Mesenchymal stem cell (in vitro differentiated cells and primary cell): ENCODE measurements around the gene CAMK1D.

Experiments
- DNase-seq: peaks from one replicate; pipeline ENCODE4 v3.0.0-alpha.2; 2013
- H2AFZ ChIP-seq: one replicate; pipeline ENCODE4 v1.6.1; 2013; ENCODE audit warnings: low read depth, mild to moderate bottlenecking, control low read depth, inconsistent platforms, low read length, moderate library complexity
- H2AK5ac ChIP-seq: 2 replicates; pipeline ENCODE4 v1.6.1; 2013; ENCODE audit warnings: low read length, moderate library complexity, mild to moderate bottlenecking, inconsistent platforms; ENCODE audit not compliant: severe bottlenecking
- H2BK120ac ChIP-seq: one replicate; pipeline ENCODE4 v1.6.1; 2013; ENCODE audit warnings: low read depth, mild to moderate bottlenecking, inconsistent platforms, low read length, moderate library complexity
- H2BK12ac ChIP-seq, 2 experiments: one replicate each; pipeline ENCODE4 v1.6.1; 2013; ENCODE audit warnings: inconsistent platforms in 2 of 2, low read length in 2 of 2, mild to moderate bottlenecking in 2 of 2, moderate library complexity in 2 of 2, control low read depth in 1 of 2
- H2BK15ac ChIP-seq: one replicate; pipeline ENCODE4 v1.6.1; 2013; ENCODE audit warnings: mild to moderate bottlenecking, low read depth, inconsistent platforms; ENCODE audit not compliant: poor library complexity, severe bottlenecking
- H2BK5ac ChIP-seq: 2 replicates; pipeline ENCODE4 v1.6.1; 2013; ENCODE audit warnings: low read depth, mild to moderate bottlenecking, low read length, control low read depth, inconsistent platforms; ENCODE audit not compliant: poor library complexity, severe bottlenecking
- H3K14ac ChIP-seq, 2 experiments: one replicate each; pipeline ENCODE4 v1.6.1; 2013; ENCODE audit warnings: inconsistent platforms in 2 of 2, low read length in 2 of 2, control low read depth in 1 of 2, mild to moderate bottlenecking in 1 of 2, moderate library complexity in 1 of 2
- H3K18ac ChIP-seq, 2 experiments: one replicate each; pipeline ENCODE4 v1.6.1; 2013; ENCODE audit warnings: inconsistent platforms in 2 of 2, low read length in 2 of 2, control low read depth in 1 of 2, low read depth in 1 of 2, mild to moderate bottlenecking in 1 of 2
- H3K23ac ChIP-seq, 2 experiments: one replicate each; pipeline ENCODE4 v1.6.1; 2013; ENCODE audit warnings: inconsistent platforms in 2 of 2, low read length in 2 of 2, mild to moderate bottlenecking in 2 of 2, moderate library complexity in 2 of 2, control low read depth in 1 of 2
- H3K27ac ChIP-seq: 2 replicates; pipeline ENCODE4 v1.5.1; 2013; ENCODE audit warnings: mild to moderate bottlenecking, moderate library complexity, low read length, control low read depth, inconsistent platforms; ENCODE audit not compliant: poor library complexity, severe bottlenecking
- H3K27me3 ChIP-seq, 2 experiments: 2 replicates each; pipeline versions ENCODE4 v1.6.1 to v1.7.0; 2013; ENCODE audit warnings: low read length in 2 of 2, mild to moderate bottlenecking in 2 of 2, moderate library complexity in 2 of 2, control low read depth in 1 of 2, inconsistent platforms in 1 of 2; ENCODE audit not compliant: control insufficient read depth in 1 of 2, insufficient read depth in 1 of 2
- H3K36me3 ChIP-seq, 2 experiments: 2 replicates each; pipeline versions ENCODE4 v1.6.1 to v1.7.0; 2013; ENCODE audit warnings: low read length in 2 of 2, control low read depth in 1 of 2, inconsistent platforms in 1 of 2, low read depth in 1 of 2, mild to moderate bottlenecking in 1 of 2; ENCODE audit not compliant: insufficient read depth in 2 of 2, control insufficient read depth in 1 of 2
- H3K4ac ChIP-seq, 2 experiments: one replicate each; pipeline ENCODE4 v1.6.1; 2013; ENCODE audit warnings: inconsistent platforms in 2 of 2, low read length in 2 of 2, mild to moderate bottlenecking in 2 of 2, moderate library complexity in 2 of 2, control low read depth in 1 of 2, low read depth in 1 of 2
- H3K4me1 ChIP-seq: 2 replicates; pipeline ENCODE4 v1.6.1; 2013; ENCODE audit warnings: low read depth, low read length, control low read depth; ENCODE audit not compliant: control insufficient read depth, insufficient read depth
- H3K4me2 ChIP-seq: 2 replicates; pipeline ENCODE4 v1.6.1; 2013; ENCODE audit warnings: low read length, mild to moderate bottlenecking, inconsistent platforms; ENCODE audit not compliant: poor library complexity, severe bottlenecking
- H3K4me3 ChIP-seq, 2 experiments: 2 replicates each; pipeline versions ENCODE4 v1.5.1 to v1.7.0; 2013; ENCODE audit warnings: low read length in 2 of 2, mild to moderate bottlenecking in 2 of 2, control low read depth in 1 of 2, low read depth in 1 of 2; ENCODE audit not compliant: insufficient read depth in 1 of 2
- H3K79me1 ChIP-seq: replicated peaks from 2 replicates; pipeline ENCODE4 v1.6.1; 2013; ENCODE audit warnings: mild to moderate bottlenecking, control low read depth, low read length, inconsistent platforms; ENCODE audit not compliant: poor library complexity, severe bottlenecking
- H3K9ac ChIP-seq: 2 replicates; pipeline ENCODE4 v1.7.0; 2013; ENCODE audit warnings: mild to moderate bottlenecking, low read length, moderate library complexity
- H3K9me3 ChIP-seq: 2 replicates; pipeline ENCODE4 v1.7.0; 2013; ENCODE audit warnings: mild to moderate bottlenecking, low read length; ENCODE audit not compliant: control insufficient read depth
- H4K8ac ChIP-seq: one replicate; pipeline ENCODE4 v1.6.1; 2013; ENCODE audit warnings: inconsistent platforms, mild to moderate bottlenecking, low read length, moderate library complexity
- H4K91ac ChIP-seq: one replicate; pipeline ENCODE4 v1.6.1; 2013; ENCODE audit warnings: mild to moderate bottlenecking, low read length, inconsistent platforms
- WGBS: methylation state at CpG from one replicate; pipeline ENCODE4 v1.1.7; 2013; ENCODE audit warnings: mixed read lengths; 5-methylcytosine and 5-hydroxymethylcytosine counted together

The CAMK1D gene

DNA sequence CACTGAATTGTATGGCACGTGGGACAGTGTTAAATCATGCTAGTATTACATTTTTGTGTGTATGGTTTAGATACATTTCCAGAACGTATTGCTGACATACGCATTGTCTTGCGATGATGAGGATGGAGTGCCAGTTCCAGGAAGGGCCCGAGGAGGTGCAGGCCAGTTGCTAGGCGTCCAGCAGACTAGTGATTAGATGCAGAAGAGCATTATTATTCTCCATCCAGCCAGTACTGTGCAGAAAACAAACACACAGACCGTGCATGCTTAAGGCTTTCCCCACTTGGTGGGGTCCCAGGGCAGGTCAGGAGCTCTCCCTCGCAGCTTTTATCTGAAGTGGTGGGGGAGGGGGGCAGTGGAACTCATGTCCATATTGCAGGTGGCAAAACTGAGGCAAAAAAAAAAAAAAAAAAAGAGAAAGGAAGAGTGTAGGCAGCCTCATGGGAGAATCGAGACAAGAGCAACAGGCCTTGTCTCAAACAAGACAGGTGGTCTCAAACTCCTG is 189.2 kb downstream of the CAMK1D start:
- peaks cover 1% of the 10 kb centered on the region for H3K9me3 ChIP-seq
- H2AFZ ChIP-seq: no peak overlapping the region
- no peak overlapping the region for H3K14ac ChIP-seq
- no peak overlapping the region for H2BK120ac ChIP-seq
- no peak overlapping the region for H3K18ac ChIP-seq
- no peak overlapping the region for H4K8ac ChIP-seq
- H3K23ac ChIP-seq: no peak overlapping the region
- no peak overlapping the region for H3K4me2 ChIP-seq
- H3K27ac ChIP-seq: no peak overlapping the region
- H3K36me3 ChIP-seq: no peaks in the 10 kb centered on the region
- no peak overlapping the region for H2BK15ac ChIP-seq
- DNase-seq: no peak
- H3K9ac ChIP-seq: no peak overlapping the region
- no peak overlapping the region for H3K4me3 ChIP-seq
- 77% methylated on average over 9 of the region's 9 CpGs for WGBS
- H3K79me1 ChIP-seq: peaks cover 41% of the 10 kb centered on the region
- H3K4ac ChIP-seq: no peak overlapping the region
- no peak overlapping the region for H2BK12ac ChIP-seq
- H3K4me1 ChIP-seq: peaks cover 8% of the 10 kb centered on the region
- H4K91ac ChIP-seq: no peak overlapping the region
- H2BK5ac ChIP-seq: no peak overlapping the region
- H2AK5ac ChIP-seq: no peak overlapping the region
- H3K27me3 ChIP-seq: no peaks in the 10 kb centered on the region

DNA sequence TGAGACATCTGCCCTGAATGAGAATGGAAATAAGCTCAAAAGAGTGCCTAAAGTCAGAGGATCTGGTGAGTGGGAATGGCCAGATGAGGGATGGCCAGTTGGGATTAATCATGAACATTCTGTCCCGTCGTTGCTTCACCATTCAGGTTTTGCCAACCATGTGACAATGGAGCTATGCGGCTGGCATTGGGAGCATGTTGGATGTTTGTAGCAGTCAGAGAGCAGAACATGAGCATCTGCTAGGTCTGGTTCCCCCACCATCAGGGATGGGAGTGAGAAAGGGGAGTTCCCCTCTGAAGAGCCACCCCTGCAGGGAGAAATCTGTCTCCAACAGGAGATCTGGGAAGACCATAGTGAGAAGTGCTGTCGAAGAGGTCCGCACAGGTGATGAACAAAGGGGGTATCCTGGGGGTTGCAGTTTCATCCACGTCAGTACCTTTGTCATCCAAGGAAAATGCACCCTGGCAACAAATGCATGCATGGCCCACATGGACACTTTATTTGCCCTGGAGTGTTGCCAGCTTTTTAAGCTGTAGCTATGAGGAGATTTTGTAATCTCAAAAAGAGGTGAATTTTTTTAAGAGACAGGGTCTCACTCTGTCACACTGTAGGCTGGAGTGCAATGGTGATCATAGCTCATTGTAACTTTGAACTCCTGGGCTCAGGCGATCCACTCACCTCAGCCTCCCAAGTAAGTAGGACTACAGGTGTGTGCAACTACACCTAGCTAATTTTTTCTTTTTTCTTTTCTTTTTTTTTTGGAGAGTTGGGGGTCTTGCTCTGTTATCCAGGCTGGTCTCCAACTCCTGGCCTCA is 190.2 kb downstream of the CAMK1D start:
- no peak overlapping the region for H2BK120ac ChIP-seq
- no peaks in the 10 kb centered on the region for H3K27me3 ChIP-seq
- H3K4me1 ChIP-seq: peaks cover 8% of the 10 kb centered on the region
- H3K23ac ChIP-seq: no peak overlapping the region
- no peak overlapping the region for H3K4me2 ChIP-seq
- H3K4ac ChIP-seq: no peak overlapping the region
- H3K36me3 ChIP-seq: no peaks in the 10 kb centered on the region
- no peak for DNase-seq
- H2AFZ ChIP-seq: no peak overlapping the region
- H3K79me1 ChIP-seq: peaks cover 38% of the 10 kb centered on the region
- H2BK5ac ChIP-seq: no peak overlapping the region
- no peak overlapping the region for H2AK5ac ChIP-seq
- H3K14ac ChIP-seq: no peak overlapping the region
- no peak overlapping the region for H3K4me3 ChIP-seq
- 98% methylated on average over 6 of the region's 7 CpGs for WGBS
- no peak overlapping the region for H3K9ac ChIP-seq
- no peak overlapping the region for H2BK15ac ChIP-seq
- no peak overlapping the region for H4K91ac ChIP-seq
- H2BK12ac ChIP-seq: no peak overlapping the region
- no peak overlapping the region for H3K27ac ChIP-seq
- H3K9me3 ChIP-seq: peaks cover 3% of the 10 kb centered on the region
- H3K18ac ChIP-seq: no peak overlapping the region
- no peak overlapping the region for H4K8ac ChIP-seq

DNA sequence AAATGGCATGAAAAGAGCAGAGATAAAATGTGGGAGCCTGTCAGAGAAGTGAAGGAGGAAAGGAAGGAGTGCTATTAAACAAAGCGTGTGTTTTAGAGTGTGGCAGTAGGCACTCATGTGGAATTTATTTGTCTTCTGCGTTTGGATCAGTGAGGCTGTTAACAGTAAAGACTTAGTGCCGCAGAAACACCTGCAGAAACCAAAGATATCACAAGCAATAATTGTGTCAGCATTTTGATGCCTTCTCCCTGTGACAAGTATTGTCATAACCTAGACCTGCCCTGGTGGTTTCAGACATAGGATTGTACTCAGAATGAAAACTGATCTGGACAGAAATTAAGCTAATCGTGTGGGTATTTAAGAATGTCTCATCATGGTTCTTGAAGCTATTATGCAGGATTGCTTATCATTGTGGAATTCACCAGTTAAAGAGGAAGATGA is 191.0 kb downstream of the CAMK1D start:
- no peak overlapping the region for H2BK5ac ChIP-seq
- no peak overlapping the region for H3K18ac ChIP-seq
- H3K14ac ChIP-seq: no peak overlapping the region
- H3K4me3 ChIP-seq: no peak overlapping the region
- H3K27me3 ChIP-seq: no peaks in the 10 kb centered on the region
- DNase-seq: peak; percentile 6
- 86% methylated on average over 4 of the region's 4 CpGs for WGBS
- H3K4me1 ChIP-seq: peaks cover 6% of the 10 kb centered on the region
- H3K4me2 ChIP-seq: peak overlapping the region; percentile 23
- no peak overlapping the region for H2BK120ac ChIP-seq
- H3K9ac ChIP-seq: no peak overlapping the region
- H3K9me3 ChIP-seq: peaks cover 3% of the 10 kb centered on the region
- H4K91ac ChIP-seq: no peak overlapping the region
- H2AFZ ChIP-seq: no peak overlapping the region
- no peak overlapping the region for H3K23ac ChIP-seq
- H3K27ac ChIP-seq: no peak overlapping the region
- H3K36me3 ChIP-seq: no peaks in the 10 kb centered on the region
- H4K8ac ChIP-seq: no peak overlapping the region
- no peak overlapping the region for H2BK15ac ChIP-seq
- H2BK12ac ChIP-seq: no peak overlapping the region
- H3K79me1 ChIP-seq: peaks cover 34% of the 10 kb centered on the region
- no peak overlapping the region for H2AK5ac ChIP-seq
- no peak overlapping the region for H3K4ac ChIP-seq

GRCh38 chr10:12541446-12542067 is 192.2 kb downstream of the CAMK1D start:
- Histone ChIP-seq H2BK5ac (no peak overlapping the region), H2BK120ac (no peak overlapping the region), H3K36me3 (no peaks in the 10 kb centered on the region), H3K9ac (no peak overlapping the region), H3K14ac (no peak overlapping the region), H3K9me3 (peaks cover 3% of the 10 kb centered on the region), H4K91ac (no peak overlapping the region), H2AK5ac (no peak overlapping the region), H3K27ac (no peak overlapping the region), H2BK15ac (no peak overlapping the region), H3K4me1 (peaks cover 4% of the 10 kb centered on the region), H4K8ac (no peak overlapping the region), H3K4ac (no peak overlapping the region), H3K79me1 (peaks cover 36% of the 10 kb centered on the region), H3K23ac (no peak overlapping the region), H3K18ac (no peak overlapping the region), H3K4me2 (no peak overlapping the region), H3K27me3 (no peaks in the 10 kb centered on the region), H2AFZ (no peak overlapping the region), H3K4me3 (no peak overlapping the region), H2BK12ac (no peak overlapping the region)
- WGBS: 79% methylated on average over 10 of the region's 11 CpGs
- DNase-seq: no peak
